GM18498 (cell line): ENCODE measurements around the gene DENND5B.
A peak's percentile ranks its signal among the peaks of the same experiment; 100 is the strongest.
"Not testable (repeated sequence)": the region's sequence is repeated elsewhere in the genome, so short reads cannot be mapped to it uniquely, and the experiment has no call there.

Source experiments
- ATAC-seq: cut with Tn5 transposase; IDR thresholded peaks from one replicate; pipeline ENCODE4 v1.9.1; 2021; ENCODE audit warnings: mild to moderate bottlenecking, moderate library complexity; ENCODE audit not compliant: unreplicated experiment

DENND5B gene

GRCh38 chr12:31590642-31591379, at the start of gene DENND5B:
TSS of gene DENND5B (minus strand) at chr12:31591136. CDS start at chr12:31590832, 304 bp downstream.
- ATAC-seq = peak; percentile 65

DNA sequence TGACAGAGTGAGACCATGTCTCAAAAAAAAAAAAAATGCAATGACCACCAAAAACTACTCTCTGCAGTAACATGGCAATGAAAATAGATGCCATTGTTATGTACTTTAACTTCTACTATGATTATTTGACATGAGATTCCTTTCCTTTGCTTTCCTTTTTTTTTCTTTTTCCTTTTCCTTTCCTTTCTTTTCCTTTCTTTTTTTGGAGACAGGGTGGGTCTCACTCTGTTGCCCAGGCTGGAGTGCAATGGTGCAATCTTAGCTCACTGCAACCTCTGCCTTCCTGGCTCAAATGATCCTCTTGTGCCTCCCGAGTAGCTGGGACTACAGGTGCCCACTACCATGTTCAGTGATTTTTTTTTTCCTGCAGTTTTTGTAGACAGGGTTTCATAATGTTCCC, 43.7 kb upstream of the DENND5B start:
- ATAC-seq = no peak

- ATAC-seq = no peak
These were observed 42.5 kb upstream of the DENND5B start for GRCh38 chr12:31633464-31633863.

DNA sequence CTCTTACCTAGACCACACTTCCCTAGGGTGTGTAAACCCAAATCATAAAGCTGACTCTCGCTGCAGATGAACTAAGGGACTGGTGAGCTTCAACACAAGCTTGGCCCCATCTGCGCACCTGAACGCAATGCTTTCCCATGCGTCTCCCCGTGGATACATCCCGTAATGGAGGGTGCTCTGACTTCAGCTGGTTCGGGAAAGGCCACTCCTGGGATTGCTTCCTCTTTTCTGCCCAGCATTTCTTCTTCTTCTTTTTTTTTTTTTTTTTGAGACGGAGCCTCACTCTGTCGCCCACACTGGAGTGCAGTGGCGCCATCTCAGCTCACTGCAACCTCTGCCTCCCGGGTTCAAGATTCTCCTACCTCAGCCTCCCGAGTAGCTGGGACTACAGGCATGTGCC, 40.9 kb upstream of the DENND5B start:
- ATAC-seq = no peak

- no peak for ATAC-seq
These were observed 40.2 kb upstream of the DENND5B start for GRCh38 chr12:31631023-31631724.

DNA sequence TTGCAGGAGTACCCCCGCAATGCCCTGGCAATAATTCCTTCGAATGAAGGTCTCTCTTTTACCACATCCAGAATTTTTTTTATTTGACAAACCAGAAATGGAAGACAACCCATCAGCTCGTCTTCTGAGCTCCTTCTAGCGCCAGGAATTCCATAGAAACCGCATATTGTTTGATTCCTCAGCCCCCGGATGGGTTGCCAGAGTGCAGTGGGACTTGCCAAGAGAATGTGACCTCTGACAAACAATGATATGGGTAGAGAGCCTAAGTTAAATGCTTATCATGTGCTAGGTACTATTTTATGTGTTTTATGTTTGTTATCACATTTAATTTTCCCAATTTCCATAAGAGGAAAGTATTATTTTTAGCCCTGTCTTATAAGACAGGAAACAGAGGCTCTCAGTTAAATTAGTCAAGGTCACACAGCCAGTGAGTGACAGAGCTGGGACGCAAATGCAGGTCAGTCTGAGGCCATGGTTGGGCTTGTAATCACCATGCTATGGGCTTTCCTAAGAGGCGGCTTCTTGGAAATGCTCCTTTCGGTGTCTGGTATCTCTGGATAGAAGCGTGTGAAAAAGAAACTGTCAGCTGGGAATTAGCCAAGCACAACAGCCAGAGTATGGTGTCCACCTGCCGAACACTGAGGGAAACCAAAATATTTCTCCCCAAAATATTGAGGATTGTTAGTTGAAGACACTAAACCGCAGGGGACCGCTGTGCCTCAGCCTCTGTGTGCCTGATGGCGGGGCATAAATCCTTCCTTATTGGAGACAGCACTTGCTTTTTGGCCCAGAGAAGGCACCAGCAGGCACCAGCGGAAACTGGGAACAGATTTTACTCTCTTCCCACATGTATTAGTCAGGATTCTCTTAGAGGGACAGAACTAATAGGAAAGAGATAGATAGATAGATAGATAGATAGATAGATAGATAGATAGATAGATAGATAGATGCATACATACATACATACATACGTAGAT, 39.1 kb upstream of the DENND5B start:
- no peak for ATAC-seq

GRCh38 chr12:31627456-31628054, 36.6 kb upstream of the DENND5B start:
- no peak for ATAC-seq

DNA sequence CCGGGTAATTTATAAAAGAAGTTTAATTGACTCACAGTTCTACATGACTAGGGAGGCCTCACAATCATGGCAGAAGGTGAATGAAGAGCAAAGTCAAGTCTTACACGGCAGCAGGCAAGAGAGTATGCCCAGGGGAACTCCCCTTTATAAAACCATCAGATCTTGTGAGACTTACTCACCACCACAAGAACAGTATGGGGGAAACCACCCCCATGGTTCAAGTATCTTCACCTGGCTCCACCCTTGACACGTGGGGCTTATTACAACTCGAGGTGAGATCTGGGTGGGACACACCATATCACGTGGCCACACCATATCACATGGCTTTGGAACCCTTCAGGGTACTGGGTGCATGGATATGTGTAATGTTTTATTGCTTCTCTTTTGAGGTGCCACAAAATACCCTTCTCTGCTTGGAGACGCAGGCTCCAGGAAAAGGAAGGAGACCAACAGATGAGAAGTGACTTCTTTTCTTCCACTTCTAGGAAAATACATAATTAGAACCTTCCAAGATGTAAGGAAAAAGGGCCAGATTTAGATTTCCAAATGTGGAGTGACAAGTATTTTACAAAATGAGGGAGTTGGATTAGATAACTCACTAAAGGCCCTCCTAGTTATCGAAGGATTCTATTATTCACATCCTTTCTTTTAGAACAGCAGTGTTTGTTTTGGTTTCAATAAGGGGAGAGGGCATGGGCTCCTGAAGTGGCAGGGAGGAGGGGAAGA, 35.5 kb upstream of the DENND5B start:
- no peak for ATAC-seq

- no peak for ATAC-seq
These were observed 31.1 kb upstream of the DENND5B start for GRCh38 chr12:31622038-31622437.

DNA sequence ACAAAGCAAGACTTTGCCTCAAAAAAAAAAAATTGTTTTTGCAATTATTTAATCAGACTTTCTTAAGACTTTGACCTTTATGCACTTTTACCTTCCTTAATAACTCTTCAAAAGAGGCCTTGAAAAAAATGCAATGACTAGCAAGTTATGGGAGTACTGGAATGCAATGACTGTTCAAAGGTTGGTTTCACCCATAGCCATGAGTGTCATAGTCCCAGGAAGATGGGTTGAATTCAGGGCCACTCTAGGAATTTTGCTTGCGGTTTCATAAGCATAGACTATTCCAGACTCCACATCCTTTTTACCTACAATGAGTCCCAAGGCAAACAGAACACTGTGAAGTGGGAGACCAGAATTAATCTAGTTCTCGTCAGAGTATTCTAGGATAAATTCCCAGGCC, 29.4 kb upstream of the DENND5B start:
- no peak for ATAC-seq

GRCh38 chr12:31618228-31619025, 27.5 kb upstream of the DENND5B start:
- ATAC-seq = no peak

GRCh38 chr12:31612819-31613218, 21.9 kb upstream of the DENND5B start:
- ATAC-seq = no peak

DNA sequence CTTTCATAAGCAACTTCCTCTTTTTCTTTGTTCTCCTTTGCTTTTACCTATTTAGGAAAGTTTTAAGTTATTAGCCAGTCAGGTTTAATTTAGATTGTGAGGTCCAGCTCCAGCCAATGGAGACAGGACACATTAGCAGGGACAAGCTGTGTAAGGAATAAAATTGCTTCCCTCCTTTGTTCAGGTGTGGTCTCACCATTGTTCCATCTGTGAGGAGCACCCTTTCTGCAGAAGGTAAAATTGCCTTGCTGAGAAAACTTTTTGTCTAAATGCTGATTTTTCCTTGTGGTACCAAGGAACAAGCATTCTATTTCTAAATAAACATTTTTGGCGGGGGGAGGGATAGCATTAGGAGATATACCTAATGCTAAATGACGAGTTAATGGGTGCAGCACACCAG, 17.4 kb upstream of the DENND5B start:
- not testable (repeated sequence) for ATAC-seq

GRCh38 chr12:31605531-31605930, 14.6 kb upstream of the DENND5B start:
- ATAC-seq = no peak

DNA sequence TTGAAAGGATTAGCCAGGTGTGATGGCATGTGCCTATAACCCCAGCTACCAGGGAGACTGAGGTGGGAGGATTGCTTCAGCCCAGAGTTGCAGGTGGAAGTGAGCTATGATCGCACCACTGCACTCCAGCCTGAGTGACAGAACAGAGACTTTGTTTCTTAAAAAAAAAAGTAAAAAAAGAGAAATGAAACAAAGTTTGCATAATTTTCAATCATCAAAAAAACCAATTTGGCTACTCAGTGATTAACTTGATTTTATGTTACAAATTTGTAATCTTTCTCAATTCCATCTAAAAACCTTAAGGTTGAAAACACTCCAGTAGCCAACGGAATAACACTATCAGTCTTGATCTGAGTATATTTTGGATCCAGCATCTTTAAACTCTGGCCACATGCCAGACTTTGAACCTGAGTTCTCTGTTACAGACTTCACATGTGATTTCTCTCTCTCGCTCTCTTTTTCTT, 12.6 kb upstream of the DENND5B start:
- peak; percentile 98 for ATAC-seq

DNA sequence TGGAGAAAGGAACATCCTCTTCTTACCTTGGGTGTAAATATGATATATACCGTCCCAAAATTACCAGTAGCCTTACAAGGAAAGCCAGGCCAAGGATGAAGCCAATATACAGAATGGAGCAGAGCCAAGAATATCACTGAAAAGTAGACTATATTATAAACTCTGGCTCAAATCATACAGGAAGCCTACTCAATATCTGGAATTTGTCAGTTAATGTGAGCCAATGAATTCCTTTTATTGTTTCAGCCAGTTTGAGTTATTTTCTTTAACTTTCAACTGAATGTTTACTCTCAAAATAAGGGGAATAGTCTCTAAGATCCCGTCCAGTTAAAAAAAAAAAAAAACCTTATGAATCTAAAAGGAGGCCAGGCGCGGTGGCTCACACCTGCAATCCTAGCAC, 9.8 kb upstream of the DENND5B start:
- ATAC-seq = no peak

DNA sequence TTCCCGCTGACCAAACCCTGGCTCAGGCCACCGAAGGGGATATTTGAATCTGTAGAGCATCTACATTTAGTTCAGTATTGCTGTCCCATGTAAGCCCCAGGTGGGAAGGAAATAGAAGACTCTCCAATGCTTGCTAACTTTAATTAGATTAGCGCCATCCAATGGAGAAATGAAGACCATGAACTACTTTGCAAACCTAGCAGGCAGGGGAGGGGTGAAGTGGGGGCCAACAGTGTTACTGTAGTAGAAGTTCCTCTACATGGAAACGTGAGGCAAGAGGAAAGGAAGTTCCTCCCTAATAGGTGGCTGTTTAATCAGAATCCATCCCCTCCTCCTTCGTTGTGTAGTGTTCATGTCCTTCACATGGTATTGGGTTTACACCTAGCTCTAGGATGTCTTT, 9.3 kb upstream of the DENND5B start:
- ATAC-seq = no peak

- peak; percentile 59 for ATAC-seq
These were observed 8.1 kb upstream of the DENND5B start for GRCh38 chr12:31599053-31599452.

GRCh38 chr12:31597066-31597465, 6.1 kb upstream of the DENND5B start:
- no peak for ATAC-seq
